OCI-LY7 (cell line): Measurements from ENCODE around the gene BAAT. TPM values are rescaled to one million over a fixed set of nuclear protein-coding genes. Genes with fewer than 3 reads are reported as not detected.

Source experiments
- BruUV-seq: library from RNA; stranded (reverse); fragments of 400-500 nt; replicated peaks from 2 replicates; lab custom pipeline; 2021; lab: Mats Ljungman, UMichigan
- CTCF ChIA-PET: fragments of 300-600 bp; sonication (Branson Sonifier 250); formaldehyde crosslinking; loops from one replicate; lab custom pipeline; 2022; ENCODE audit warnings: antibody characterized with exemption; ENCODE audit not compliant: unreplicated experiment; lab: Charles Lee
- POLR2A ChIA-PET: fragments of 300-600 bp; sonication (Branson Sonifier 250); formaldehyde crosslinking; loops from one replicate; lab custom pipeline; 2022; ENCODE audit warnings: antibody characterized with exemption; lab: Charles Lee
- DNase-seq: peaks from one replicate; pipeline ENCODE4 v3.0.0-alpha.2; 2015; ENCODE audit warnings: low spot score
- H2AFZ ChIP-seq: fragments of 200-600 bp; sonication (generic), shearing (Covaris generic); 2 replicates; pipeline ENCODE4 v1.6.1; 2014; ENCODE audit warnings: mild to moderate bottlenecking, antibody characterized with exemption, low read length, moderate library complexity
- H3K27ac ChIP-seq: fragments of 200-600 bp; sonication (generic); 2 replicates; pipeline ENCODE4 v1.5.1; 2014; ENCODE audit warnings: mixed run types, low read depth, mild to moderate bottlenecking, moderate library complexity, low read length, inconsistent platforms; ENCODE audit not compliant: poor library complexity, severe bottlenecking
- H3K36me3 ChIP-seq: fragments of 200-600 bp; sonication (generic); 2 replicates; pipeline ENCODE4 v1.6.1; 2014; ENCODE audit warnings: mild to moderate bottlenecking, antibody characterized with exemption, low read length, moderate library complexity, mixed read lengths; ENCODE audit not compliant: insufficient read depth
- H3K4me1 ChIP-seq: fragments of 200-600 bp; sonication (generic); 2 replicates; pipeline ENCODE4 v1.5.1; 2014; ENCODE audit warnings: mild to moderate bottlenecking, low read length; ENCODE audit not compliant: insufficient read depth, poor library complexity, severe bottlenecking
- H3K4me2 ChIP-seq: fragments of 200-600 bp; sonication (generic); 2 replicates; pipeline ENCODE4 v1.6.1; 2014; ENCODE audit warnings: mild to moderate bottlenecking, low read length
- H3K4me3 ChIP-seq: fragments of 200-600 bp; sonication (generic); 2 replicates; pipeline ENCODE4 v1.5.1; 2014; ENCODE audit warnings: mild to moderate bottlenecking, low read depth, low read length; ENCODE audit not compliant: poor library complexity, severe bottlenecking
- H3K79me2 ChIP-seq: fragments of 200-600 bp; sonication (generic); 2 replicates; pipeline ENCODE4 v1.6.1; 2016; ENCODE audit warnings: low read depth, mild to moderate bottlenecking, low read length, moderate library complexity, mixed read lengths; ENCODE audit not compliant: insufficient read depth
- H3K9me2 ChIP-seq: fragments of 200-600 bp; sonication (generic); 2 replicates; pipeline ENCODE4 v1.6.1; 2016; ENCODE audit warnings: mild to moderate bottlenecking, low read length, mixed read lengths; ENCODE audit not compliant: insufficient read depth
- H3K9me3 ChIP-seq: fragments of 200-600 bp; sonication (generic); 2 replicates; pipeline ENCODE4 v1.6.1; 2014; ENCODE audit warnings: mild to moderate bottlenecking, mixed run types, low read length, mixed read lengths
- H4K20me1 ChIP-seq: fragments of 200-600 bp; sonication (generic); 2 replicates; pipeline ENCODE4 v1.6.1; 2014; ENCODE audit warnings: mild to moderate bottlenecking, antibody characterized with exemption, low read length, moderate library complexity, mixed read lengths; ENCODE audit not compliant: insufficient read depth
- CTCF ChIP-seq: fragments of 200-600 bp; sonication (generic); conservative IDR thresholded peaks from 2 replicates; pipeline ENCODE4 v1.5.1; 2014; ENCODE audit warnings: mild to moderate bottlenecking, antibody characterized with exemption, low read length, moderate library complexity, mixed read lengths
- EZH2phosphoT487 ChIP-seq: fragments of 200-600 bp; sonication (generic); IDR thresholded peaks from 2 replicates; pipeline ENCODE4 v1.6.1; 2018; ENCODE audit warnings: low read depth, borderline replicate concordance, mild to moderate bottlenecking, mixed run types, antibody characterized with exemption, low read length, moderate library complexity, mixed read lengths
- intact Hi-C: fragments of 100-400 bp; cut with micrococcal nuclease; formaldehyde crosslinking; loops from one replicate; pipeline ENCODE4 v1.10.0; 2022; ENCODE audit not compliant: unreplicated experiment
- total RNA-seq, 2 experiments: library from RNA; depleted of rRNA in 1 of 2; stranded (reverse); fragments of >200 nt in 1 of 2; shearing (Covaris generic) in 1 of 2; gene quantifications; 2 replicates each; pipeline ENCODE4 v1.2.3, GENCODE V29; 2014 to 2022

The BAAT gene
- total RNA-seq, 2 experiments from 2014 or later = 0.13 TPM; not detected in 1

GRCh38 chr9:101427957-101428655, 43.3 kb upstream of the BAAT start:
- BruUV-seq = no TSS peak
- H2AFZ ChIP-seq = peak overlapping the region; percentile 93
- no peaks in the 10 kb centered on the region for H3K36me3 ChIP-seq
- H3K4me3 ChIP-seq = peak overlapping the region; percentile 25
- no peaks in the 10 kb centered on the region for H3K79me2 ChIP-seq
- TF ChIP-seq CTCF (no peak), EZH2phosphoT487 (no peak)
- CTCF ChIA-PET = no interaction called here
- H3K9me2 ChIP-seq = no peaks in the 10 kb centered on the region
- no peaks in the 10 kb centered on the region for H4K20me1 ChIP-seq
- intact Hi-C loops = no loop called here
- POLR2A ChIA-PET = interaction anchor here (0.7 to 1.8 kb wide), 7 partner anchors 9 to 193 kb away, joined by 3 to 7 read pairs (median 3); partner anchors contain the start of genes MRPL50 and ZNF189
- H3K4me2 ChIP-seq = peak overlapping the region; percentile 64
- peak overlapping the region; percentile 74 for H3K27ac ChIP-seq
- H3K9me3 ChIP-seq = no peaks in the 10 kb centered on the region
- peaks cover 21% of the 10 kb centered on the region for H3K4me1 ChIP-seq
- DNase-seq = peak; percentile 69

- Histone ChIP-seq H3K4me2 (peak overlapping the region; percentile 64), H3K36me3 (no peaks in the 10 kb centered on the region), H3K79me2 (no peaks in the 10 kb centered on the region), H3K9me2 (no peaks in the 10 kb centered on the region), H2AFZ (peak overlapping the region; percentile 93; the same call in 1 of the 2 replicates), H3K4me1 (peaks cover 21% of the 10 kb centered on the region), H3K9me3 (no peaks in the 10 kb centered on the region), H3K27ac (peak overlapping the region; percentile 74), H3K4me3 (no peak overlapping the region), H4K20me1 (no peaks in the 10 kb centered on the region)
- no TSS peak for BruUV-seq
- ChIA-PET POLR2A (interaction anchor here (0.5 to 1.8 kb wide), 8 partner anchors 8 to 193 kb away, joined by 3 to 7 read pairs (median 3); partner anchors contain the start of genes ALDOB, MRPL50 and ZNF189), CTCF (no interaction called here)
- intact Hi-C loops = no loop called here
- no peak for DNase-seq
- TF ChIP-seq CTCF (no peak), EZH2phosphoT487 (no peak)
Measured at GRCh38 chr9:101427358-101427757, 42.6 kb upstream of the BAAT start.

- H3K4me3 ChIP-seq = no peak overlapping the region
- H3K4me1 ChIP-seq = no peaks in the 10 kb centered on the region
- no peaks in the 10 kb centered on the region for H3K79me2 ChIP-seq
- intact Hi-C loops = no loop called here
- no TSS peak for BruUV-seq
- no peak overlapping the region for H3K27ac ChIP-seq
- TF ChIP-seq CTCF = no peak
- no peak for TF ChIP-seq EZH2phosphoT487
- no peaks in the 10 kb centered on the region for H3K9me3 ChIP-seq
- no peaks in the 10 kb centered on the region for H3K9me2 ChIP-seq
- DNase-seq = no peak
- H2AFZ ChIP-seq = no peak overlapping the region
- H3K4me2 ChIP-seq = no peak overlapping the region
- no peaks in the 10 kb centered on the region for H3K36me3 ChIP-seq
- no peaks in the 10 kb centered on the region for H4K20me1 ChIP-seq
- ChIA-PET CTCF (no interaction called here), POLR2A (no interaction called here)
Measured at GRCh38 chr9:101421653-101422065, 36.9 kb upstream of the BAAT start.
